ENCODE data around the gene C3orf33. TPM values are rescaled to one million over a fixed set of nuclear protein-coding genes. Genes with fewer than 3 reads are reported as not detected.
"Not testable (repeated sequence)": the region's sequence is repeated elsewhere in the genome, so short reads cannot be mapped to it uniquely, and the experiment has no call there.

Gene C3orf33, protein sequence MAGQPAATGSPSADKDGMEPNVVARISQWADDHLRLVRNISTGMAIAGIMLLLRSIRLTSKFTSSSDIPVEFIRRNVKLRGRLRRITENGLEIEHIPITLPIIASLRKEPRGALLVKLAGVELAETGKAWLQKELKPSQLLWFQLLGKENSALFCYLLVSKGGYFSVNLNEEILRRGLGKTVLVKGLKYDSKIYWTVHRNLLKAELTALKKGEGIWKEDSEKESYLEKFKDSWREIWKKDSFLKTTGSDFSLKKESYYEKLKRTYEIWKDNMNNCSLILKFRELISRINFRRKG
- total RNA-seq (2014; rRNA removed; shearing (Covaris generic)) = 1.5 and 1.7 TPM in 2 replicates

DNA sequence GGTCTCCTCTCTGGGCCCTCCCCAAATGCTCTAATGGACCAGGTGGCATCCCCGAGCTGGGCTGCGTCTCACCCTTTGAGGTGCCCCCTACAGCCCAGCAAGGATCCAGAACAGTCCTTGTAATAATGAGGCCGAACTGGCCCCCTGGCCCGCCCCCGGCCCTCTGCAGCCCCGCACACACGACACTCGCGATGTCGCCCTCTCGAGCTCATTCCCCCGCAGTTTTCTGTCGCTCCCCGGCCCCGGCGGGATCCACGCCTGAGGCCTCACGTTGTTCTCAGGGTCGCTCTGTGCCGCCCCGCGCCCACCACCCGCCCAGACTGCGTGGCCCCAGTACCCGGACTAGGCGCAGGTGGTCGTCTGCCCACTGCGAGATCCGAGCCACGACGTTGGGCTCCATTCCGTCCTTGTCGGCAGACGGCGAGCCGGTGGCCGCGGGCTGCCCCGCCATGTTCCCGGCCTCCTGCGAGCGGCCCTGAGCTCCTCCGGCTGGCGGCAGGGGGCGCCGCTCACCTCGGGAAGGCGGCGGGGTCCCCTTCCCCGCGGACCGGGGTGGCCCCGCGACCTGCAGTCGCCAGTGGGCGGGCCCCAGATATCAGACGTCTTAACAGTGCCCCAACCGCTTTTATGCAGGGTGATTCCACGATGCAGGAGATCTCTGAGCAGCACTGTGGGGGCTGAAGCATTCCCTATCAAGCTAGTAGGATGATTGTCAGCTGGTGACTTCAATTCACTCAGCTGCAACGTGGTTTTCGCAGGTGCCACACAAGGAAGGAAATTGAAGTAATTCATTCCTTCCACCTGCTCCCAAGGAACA lies at the start of gene C3orf33:
TSS of gene C3orf33 (minus strand) at position 477 of the 817 bp plus-strand sequence. CDS start at position 451, 26 bp downstream.
- DNase-seq (ENCODE audit: low read depth) = peak; percentile 64

DNA sequence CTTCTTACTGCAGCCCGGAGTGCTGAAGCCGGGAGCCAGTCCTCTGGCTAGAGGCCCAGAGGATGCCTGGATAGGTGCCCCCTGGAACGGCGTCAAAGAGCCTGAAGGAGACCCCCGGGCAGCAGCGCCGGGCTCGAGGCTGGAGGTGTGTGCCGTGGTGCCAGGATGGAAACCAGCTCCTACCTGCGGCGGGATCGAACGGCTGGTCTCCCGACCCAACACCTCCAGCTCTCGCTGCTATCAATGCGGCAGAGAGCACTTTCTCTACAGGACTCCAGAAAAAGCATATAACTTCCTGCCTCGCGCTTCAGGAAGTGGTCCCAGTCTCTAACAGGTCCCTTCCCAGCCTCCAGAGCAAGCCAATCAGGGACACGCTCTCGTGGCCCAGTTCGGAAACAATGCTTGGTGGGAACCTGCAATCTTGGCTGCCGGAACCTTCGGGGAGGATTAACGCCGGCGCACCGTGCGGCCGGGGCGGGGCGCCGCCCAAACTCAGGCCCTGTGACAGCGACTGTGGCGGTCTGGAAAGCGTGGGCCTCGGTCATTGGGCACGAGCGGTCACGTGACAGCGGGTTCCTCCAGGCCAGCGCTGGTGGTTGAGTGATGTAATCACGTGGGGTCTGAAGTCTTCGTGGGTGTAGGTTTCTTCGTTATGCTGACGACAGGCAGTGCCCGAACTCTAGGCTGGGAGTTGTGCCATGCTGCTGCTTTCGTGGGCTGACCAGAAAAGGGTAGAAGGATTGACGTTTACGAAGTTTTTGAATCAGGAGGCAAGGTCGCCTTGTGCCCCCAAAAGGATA lies 48.3 kb upstream of the C3orf33 start, which contains the start of gene SLC33A1:
TSS of gene SLC33A1 (minus strand) at position 287 of the 800 bp plus-strand sequence. CDS start 430 bp downstream, outside the sequence.
- peak; percentile 100 for DNase-seq (ENCODE audit: low read depth)

DNA sequence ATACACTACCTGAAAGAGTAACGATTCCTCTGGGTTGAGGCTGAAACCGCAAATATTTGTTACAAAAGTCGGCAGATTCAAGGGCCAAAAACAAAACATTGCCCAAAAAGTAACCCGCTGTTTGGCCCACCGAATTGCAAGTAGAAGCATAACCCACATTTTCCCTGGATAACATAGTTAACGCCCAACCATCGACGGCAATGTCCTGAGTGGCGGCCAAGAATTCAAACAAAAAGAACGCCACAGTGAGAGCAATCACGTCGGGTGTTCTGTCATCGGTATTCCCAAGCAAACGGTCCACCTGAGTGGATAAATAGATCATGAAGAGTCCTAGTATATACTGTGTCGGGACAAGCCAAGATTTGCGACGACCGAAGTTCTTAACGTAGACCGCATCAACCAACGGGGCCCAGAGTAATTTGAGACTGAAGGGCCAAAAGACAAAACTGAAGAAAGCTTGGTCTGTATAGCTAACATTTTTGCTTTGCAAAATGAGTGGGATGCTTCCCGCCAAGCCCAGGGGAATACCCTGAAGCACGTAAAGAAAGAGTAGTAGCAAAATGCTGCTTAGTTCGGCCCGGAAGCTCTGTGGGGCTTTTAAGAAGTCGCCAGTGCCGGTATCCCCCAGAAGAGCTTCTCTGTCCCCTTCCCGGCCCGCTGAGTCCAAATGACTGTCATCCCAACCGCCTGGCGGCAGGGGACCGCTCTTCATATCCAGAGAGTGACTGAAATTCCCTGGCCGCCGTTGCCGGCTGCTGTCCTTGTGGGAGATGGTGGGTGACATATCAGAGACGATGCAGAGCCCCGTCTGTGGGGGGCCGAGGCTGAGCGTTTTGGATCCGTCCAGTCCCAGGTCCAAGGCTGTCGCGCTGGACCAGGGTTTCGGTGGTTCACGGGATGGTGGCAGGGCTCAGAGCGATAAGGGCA lies 47.4 kb upstream of the C3orf33 start:
- peak; percentile 43 for DNase-seq (ENCODE audit: low read depth)

DNA sequence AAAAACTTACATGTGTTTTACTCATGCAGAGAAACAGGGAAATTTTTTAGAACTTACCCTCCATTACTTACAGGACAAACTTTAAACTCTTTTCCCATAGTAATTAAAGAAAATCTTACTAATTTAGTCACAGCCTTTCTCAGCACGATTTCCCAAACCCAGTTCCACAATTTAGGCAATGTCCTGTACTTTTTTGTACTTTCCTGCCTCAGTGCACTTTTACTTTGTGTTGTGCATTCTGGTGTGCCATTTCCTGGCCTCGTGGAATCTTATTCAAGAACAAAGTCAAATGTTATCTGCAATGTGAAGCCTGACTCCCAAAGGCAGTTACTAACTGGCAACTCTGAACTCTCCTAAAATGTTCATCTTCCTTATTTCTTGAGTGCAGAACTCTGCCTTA lies 46.3 kb upstream of the C3orf33 start:
- peak; percentile 7 for DNase-seq (ENCODE audit: low read depth)

DNA sequence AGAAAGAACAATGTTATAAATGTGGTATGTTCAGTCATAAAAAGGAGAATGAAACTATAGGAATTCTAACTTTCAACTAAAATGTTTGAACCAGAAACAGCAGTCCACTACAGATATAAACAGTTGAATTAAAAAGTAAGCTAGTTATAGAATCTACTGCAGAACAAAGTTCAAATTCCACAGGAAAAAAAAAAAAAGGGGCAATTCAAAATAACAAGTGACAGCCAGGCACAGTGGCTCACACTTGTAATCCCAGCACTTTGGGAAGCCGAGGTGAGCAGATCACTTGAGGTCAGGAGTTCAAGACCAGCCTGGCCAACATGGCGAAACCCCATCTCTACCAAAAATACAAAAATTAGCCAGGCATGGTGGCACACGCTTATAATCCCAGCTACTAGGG lies 43.3 kb upstream of the C3orf33 start:
- not testable (repeated sequence) for DNase-seq (ENCODE audit: low read depth)

DNA sequence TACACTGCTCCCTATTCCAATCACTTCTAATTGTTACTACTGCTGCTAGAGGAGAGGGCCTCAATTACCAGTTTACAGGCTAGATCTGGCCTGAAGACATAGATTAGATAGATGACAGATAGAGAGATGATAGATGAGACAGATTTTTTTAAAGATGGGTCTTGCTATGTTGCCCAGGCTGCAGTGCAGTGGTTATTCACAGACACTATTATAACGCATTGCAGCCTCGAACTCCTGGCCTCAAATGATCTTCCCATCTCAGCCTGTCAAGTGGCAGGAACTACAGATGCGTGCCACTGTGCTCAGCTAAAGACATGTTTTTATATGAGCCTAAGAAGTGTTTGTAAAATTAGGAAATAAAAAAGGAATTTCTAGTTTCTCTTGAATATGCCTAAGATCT lies 41.9 kb upstream of the C3orf33 start:
- no peak for DNase-seq (ENCODE audit: low read depth)

DNA sequence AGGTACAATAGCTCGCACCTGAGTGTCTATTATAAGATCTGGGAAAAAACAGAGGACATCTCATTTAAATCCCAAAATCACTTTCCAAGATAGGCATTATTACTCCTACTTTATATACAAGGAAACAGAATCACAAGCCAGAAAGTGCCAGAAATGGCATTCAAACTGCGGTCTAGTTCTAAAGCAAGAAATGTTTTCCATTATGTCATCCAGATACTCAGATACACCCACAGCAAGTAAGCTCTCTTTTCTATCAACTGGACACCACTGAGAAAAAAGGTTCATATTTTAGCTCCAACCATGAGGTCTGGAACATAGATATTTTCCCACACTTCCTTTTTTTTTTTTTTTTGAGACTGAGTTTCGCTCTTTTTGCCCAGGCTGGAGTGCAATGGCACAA lies 40.0 kb upstream of the C3orf33 start:
- no peak for DNase-seq (ENCODE audit: low read depth)

DNA sequence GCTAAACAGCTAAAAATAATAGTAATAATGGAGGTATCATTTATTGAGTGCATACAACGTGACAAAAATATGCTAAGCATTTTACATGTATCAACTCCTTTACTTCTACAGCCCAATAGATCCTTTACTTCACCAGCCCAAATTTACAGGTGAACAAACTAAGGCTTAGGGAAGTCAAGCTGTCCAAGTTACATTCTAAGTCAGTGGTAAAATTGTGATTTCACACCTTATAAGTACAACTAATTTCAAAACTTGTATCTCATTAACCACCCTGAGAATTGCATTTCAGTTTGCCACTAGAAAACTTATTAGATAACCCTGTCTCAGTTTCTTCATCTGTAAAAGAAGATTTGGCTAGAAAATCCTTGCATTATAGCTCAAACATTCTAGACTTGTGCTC lies 37.5 kb upstream of the C3orf33 start:
- no peak for DNase-seq (ENCODE audit: low read depth)

DNA sequence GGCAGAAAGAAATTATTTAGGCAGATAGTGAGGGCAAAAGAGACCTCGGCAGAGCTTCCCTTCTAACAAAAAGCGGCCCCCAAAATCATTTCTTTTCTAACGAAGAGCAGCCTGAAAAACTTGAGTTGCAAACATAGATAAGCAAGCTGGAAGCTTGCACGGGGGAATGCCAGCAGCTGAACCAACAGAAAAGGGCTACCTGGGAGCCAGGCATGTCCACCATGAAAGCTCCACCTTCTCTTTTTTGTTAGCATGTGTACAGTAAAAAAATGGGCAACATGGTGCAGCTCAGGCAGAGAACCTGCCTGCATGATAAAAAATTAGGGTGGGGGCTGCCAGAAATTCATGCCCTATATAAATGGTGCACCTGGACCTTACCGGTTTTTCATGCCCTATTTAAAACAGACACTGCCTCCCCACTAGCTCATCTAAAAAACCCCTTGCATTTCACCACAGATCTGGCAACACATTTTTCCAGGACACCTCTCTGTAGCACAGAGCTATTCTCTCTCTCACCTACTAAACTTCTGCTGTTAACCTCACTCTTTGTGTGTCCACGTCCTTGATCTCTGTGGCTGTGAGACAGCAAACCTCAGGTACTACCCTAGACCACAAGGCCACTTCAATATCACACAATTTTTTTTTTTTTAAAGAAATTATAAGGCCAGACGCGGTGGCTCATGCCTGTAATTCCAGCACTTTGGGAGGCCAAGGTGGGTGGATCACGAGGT lies 29.4 kb upstream of the C3orf33 start:
- DNase-seq (ENCODE audit: low read depth) = no peak

DNA sequence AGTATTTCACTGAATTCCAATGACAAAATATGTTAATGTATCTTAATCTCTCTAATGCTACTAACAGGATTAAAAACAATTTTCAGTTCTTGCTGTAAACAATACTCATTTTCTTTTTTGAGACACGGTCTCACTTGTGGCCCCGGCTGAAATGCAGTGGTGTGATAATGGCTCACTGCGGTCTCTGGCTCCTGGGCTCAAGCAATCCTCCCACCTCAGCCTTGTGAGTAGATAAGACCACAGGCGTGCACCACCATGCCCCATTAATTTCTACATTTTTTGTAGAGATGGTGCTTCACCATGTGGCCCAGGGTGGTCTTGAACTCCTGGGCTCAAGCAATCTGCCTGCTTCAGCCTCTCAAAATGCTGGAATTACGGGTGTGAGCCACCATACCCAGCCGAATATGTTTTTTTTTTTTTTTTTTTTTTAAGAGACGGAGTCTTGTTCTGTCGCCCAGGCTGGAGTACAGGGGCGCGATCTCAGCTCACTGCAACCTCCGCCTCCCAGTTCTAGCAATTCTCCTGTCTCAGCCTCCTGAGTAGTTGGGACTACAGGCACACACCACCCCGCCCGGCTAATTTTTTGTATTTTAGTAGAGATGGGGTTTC lies 22.5 kb upstream of the C3orf33 start:
- DNase-seq (ENCODE audit: low read depth) = not testable (repeated sequence)

DNA sequence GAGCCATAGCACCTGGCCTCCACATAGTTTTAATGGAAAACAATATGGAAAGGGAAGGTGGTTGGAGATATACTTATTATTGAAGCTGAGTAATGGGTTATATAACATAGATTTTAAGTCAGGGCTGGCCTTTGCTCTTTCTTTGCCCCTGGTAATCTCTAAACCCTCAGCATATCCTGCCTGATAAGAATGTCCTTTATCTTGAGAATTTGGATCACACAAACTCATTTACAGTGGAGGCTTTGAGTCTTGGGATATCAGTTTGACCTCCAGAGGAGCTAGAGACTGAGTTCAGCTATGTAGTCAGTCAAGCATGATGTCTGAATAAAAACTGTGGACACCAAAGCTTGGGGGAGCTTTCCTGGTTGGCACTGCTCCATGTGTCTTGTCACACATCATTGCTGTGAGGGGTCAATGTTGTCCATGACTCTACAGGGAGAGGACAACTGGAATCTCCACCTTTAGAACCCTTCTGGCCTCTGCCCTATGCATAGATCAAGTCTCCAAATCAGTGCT lies 9.0 kb upstream of the C3orf33 start:
- no peak for DNase-seq (ENCODE audit: low read depth)

DNA sequence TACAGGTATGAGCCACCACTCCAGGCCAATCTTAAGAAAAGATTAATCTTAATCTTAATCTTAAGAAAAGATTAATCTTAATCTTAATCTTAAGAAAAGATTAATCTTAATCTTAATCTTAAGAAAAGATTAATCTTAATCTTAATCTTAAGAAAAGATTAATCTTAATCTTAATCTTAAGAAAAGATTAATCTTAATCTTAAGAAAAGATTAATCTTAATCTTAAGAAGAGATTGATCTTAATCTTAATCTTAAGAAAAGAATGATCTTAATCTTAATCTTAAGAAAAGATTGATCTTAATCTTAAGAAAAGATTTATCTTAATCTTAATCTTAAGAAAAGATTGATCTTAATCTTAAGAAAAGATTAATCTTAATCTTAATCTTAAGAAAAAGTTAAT lies 7.1 kb upstream of the C3orf33 start:
- DNase-seq (ENCODE audit: low read depth) = not testable (repeated sequence)

DNA sequence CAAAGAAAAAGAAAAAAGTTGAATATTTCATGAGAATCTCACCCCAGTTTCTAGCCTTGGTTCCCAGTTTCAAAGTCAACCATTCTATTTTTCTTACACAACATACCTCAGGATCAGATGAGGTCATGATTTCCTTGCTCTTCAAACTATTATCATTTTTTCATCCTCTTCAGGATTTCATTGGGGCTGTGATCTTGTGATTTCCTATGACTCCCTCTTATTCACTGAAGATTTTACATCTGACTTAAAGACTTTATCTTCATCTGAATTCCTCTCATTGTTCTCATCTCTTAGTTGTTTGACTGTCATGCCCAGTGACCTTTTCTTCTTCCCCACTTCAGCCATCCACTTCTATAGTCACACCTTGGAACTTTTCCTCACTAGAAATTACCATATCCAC lies 3.1 kb upstream of the C3orf33 start:
- peak; percentile 17 for DNase-seq (ENCODE audit: low read depth)

DNA sequence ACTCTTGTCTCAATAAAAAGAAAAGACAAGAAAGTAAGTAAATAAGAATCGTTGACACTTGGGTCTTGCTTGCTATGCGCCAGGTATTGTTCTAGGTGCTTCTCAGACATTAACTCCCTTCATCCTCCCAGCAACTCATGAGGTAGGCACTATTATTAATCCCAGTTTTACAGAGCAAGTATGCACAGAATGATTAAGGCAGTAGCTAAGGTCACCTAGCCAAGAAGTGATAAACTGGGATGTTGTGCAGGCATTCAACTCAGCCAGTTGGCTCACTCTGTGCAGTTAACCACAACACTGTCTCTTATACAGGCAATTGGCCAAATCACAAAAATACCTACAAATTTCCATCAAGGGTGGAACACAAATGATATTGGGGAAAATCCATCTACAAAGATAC lies 1.7 kb upstream of the C3orf33 start:
- no peak for DNase-seq (ENCODE audit: low read depth)

DNA sequence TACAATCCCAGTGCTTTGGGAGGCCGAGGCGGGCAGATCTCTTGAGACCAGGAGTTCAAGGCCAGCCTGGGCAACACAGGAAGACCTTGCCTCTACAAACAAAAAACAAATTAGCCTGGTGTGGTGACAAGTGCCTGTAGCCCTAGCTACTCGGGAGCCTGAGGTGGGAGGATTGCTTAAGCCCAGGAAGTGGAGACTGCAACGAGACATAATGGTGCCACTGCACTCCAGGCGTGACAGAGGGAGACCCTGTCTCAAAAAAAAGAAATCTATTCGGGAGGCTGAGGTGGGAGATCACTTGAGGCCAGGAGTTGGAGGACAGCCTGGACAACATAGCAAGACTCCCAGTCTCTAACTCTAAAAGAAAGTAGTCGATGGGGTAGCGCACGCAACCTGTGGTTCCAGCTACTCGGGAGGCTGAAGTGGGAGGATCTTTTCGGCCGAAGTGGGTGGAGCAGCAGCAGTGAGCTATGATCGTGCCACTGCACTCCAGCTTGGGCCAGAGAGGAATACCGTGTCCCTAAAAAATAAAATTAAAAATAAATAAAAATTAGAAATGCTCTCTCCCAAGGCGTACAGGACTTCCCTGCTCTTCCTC lies 775 bp downstream of the C3orf33 start:
- peak; percentile 28 for DNase-seq (ENCODE audit: low read depth)

DNA sequence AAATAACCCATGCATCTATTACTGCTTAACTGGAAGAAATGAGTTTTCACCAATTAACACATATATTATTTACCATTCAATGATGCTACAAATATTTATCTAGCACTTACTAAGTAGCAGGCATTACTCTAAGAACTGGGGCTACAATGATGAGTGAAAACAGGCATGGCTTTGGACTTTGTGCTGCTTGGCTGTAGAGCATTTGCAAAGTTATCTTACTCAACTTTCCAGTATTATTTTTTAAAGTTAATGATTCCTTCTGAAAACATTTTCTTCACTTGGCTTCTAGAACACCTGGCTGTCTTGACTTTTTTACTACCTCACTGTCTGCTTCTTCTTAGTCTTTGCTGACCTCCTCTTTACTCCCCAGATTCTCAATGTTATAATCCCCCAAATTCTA lies 1.8 kb downstream of the C3orf33 start:
- DNase-seq (ENCODE audit: low read depth) = no peak

DNA sequence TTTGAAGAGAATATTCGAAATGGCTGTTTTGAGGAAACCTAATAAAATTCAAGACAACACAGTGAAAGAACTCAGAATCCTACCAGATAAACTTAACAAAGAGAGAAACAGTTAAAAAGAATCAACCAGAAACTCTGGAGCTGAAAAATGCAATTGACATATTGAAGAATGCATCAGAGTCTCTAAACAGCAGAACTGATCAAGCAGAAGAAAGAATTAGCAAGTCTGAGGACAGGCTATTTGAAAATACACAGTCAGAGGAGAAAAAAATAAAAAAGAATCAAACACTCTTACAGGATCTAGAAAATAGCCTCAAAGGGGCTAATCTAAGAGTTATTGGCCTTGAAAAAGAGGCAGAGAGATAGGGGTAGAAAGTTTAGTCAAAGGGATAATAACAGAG lies 13.5 kb downstream of the C3orf33 start:
- no peak for DNase-seq (ENCODE audit: low read depth)

DNA sequence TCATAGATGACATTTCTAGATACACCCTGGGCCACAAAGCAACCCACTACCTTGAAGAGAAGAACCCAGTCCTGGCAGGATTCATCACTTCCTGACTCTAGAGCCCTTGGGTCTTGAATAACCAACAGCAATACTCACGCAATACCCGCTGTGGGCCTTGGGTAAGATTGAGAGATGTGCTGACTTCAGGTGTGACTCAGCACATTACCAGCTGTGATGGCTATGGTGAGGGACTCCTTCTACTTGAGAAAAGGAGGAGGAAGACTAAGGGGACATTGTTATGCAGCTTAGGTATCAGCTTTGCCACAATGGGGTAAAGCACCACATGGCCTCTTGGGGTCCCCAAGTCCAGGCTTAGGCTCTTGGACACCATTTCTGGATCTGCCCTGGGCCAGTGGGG lies 14.9 kb downstream of the C3orf33 start:
- peak; percentile 41 for DNase-seq (ENCODE audit: low read depth)

DNA sequence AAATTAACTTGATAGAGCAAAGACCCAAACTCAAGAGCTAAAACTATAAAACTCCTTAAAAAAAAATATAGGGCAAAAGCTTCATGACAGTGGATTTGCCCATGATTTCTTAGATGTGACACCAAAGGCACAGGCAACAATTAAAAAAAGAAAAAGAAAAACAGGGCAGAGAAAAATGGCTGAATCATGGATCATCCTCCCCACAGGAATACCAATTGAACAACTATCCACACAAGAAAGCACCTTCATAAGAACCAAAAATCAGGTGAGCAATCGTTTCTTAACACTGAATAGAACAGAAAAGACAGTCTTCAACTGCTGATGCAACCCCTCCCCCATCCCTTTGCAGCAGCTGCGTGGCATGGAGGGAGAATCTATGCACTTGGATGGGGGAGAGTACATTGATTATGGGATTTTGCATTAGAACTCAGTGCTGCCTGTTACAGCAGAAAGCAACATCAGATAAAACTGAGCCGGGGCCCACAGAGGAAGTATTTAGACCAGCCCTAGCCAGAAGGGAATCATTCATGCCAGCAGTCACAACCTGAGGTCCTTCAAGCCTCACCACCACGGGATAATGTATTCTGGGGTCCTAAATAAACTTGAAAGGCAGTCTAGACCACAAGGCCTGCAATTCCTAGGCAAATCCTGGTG lies 15.7 kb downstream of the C3orf33 start:
- DNase-seq (ENCODE audit: low read depth) = no peak
